ENCODE measurements around the gene GJB1. TPM values are rescaled to one million over a fixed set of nuclear protein-coding genes. Genes with fewer than 3 reads are reported as not detected.
"Not testable (repeated sequence)": the region's sequence is repeated elsewhere in the genome, so short reads cannot be mapped to it uniquely, and the experiment has no call there.

The GJB1 gene
- not detected for polyA plus RNA-seq (2013, experiment 1 of 2; ENCODE audit: insufficient read length)
- polyA plus RNA-seq (2013, experiment 2 of 2; ENCODE audit: insufficient read length): 0.26 TPM

- no peak for DNase-seq
These were observed at the start of gene GJB1 for GRCh38 chrX:71222929-71223328. Gene GJB1, plus strand, starts transcription at chrX:71223224. Its CDS starts 484 bp downstream, at chrX:71223708.

DNA sequence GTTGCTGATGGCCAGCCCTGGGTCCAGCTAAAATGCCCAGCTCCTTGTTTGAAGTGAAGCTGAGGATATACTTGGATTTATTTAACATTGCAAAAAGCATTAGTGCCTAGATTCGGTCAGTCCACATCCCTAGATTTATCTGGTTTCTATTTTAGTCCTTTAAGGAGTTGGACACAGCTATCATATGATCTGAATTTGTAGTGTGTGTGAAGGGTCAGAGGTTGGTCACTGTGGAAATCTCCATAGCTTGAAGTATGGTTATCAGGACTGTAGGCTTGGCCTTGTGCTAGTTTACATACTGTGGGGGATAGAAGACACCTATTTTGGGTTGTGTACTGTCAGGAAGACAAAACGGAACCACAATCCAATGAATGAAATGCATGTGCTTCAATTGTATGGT is 49.6 kb upstream of the GJB1 start:
- DNase-seq: no peak

- no peak for DNase-seq
These were observed 48.2 kb upstream of the GJB1 start for GRCh38 chrX:71174795-71175194.

DNA sequence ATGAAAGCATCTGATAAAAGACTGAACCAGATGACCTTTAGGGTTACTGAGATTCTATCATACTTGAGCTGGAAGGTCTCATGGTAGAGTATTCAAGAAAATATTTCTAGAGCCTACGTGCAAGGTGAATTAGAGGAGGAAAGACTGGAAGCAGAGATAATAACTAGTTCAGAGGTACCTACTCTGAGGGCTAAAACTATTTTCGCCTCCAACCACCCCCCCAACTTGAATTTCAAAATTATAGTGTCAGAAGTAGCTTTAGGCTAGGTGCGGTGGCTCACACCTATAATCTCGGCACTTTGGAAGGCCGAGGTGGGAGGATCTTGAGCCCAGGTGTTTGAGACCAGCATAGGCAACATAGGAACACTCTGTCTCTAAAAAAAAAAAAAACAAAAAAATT is 47.5 kb upstream of the GJB1 start:
- no peak for DNase-seq

GRCh38 chrX:71177327-71177726 is 45.7 kb upstream of the GJB1 start:
- peak; percentile 6 for DNase-seq

DNA sequence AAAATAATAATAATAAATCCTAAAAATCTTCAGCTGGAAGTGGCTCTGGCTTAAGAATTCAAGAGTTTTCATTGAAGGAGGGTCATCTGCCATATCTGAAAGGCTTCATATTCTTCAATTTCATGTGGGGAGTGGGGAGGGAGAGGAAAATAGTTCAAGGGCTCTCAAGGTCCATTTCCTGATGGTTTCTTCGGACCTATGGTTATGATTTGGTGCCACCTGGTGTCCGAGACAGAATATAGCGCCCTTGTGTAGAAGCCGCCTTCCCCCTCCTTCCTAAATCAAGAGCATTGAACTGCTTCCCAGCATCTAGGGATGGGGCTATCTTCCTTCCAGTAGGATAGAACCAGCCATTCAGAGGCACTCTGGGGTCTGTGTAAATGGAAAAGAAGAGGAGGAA is 44.1 kb upstream of the GJB1 start:
- DNase-seq: peak; percentile 69

GRCh38 chrX:71180579-71181265 is 42.3 kb upstream of the GJB1 start:
- DNase-seq: not testable (repeated sequence)

DNA sequence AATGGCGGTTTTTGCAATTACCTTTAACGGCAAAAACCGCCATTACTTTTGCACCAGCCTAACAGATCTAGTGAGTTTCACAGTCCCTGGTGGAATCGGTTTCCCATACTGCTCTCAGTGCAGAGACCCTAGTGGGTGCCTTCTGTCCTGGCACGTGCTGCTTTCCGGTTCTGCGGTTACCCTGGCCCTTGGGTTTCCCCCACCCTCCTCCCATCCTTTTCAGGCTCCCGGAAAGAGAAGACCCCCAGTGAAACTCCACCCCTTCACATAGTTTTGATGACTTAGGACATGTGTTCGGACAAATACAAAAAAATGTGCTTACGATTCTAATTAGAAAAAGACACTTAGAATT is 41.5 kb upstream of the GJB1 start:
- DNase-seq: no peak

- peak; percentile 97 for DNase-seq
These were observed 40.9 kb upstream of the GJB1 start for GRCh38 chrX:71181910-71182799.

- no peak for DNase-seq
These were observed 40.2 kb upstream of the GJB1 start for GRCh38 chrX:71182871-71183270.

GRCh38 chrX:71183341-71183740 is 39.7 kb upstream of the GJB1 start:
- no peak for DNase-seq

GRCh38 chrX:71184092-71184491 is 38.9 kb upstream of the GJB1 start:
- no peak for DNase-seq

GRCh38 chrX:71184803-71185495 is 38.1 kb upstream of the GJB1 start:
- DNase-seq: no peak

GRCh38 chrX:71191248-71191647 is 31.8 kb upstream of the GJB1 start:
- DNase-seq: no peak

DNA sequence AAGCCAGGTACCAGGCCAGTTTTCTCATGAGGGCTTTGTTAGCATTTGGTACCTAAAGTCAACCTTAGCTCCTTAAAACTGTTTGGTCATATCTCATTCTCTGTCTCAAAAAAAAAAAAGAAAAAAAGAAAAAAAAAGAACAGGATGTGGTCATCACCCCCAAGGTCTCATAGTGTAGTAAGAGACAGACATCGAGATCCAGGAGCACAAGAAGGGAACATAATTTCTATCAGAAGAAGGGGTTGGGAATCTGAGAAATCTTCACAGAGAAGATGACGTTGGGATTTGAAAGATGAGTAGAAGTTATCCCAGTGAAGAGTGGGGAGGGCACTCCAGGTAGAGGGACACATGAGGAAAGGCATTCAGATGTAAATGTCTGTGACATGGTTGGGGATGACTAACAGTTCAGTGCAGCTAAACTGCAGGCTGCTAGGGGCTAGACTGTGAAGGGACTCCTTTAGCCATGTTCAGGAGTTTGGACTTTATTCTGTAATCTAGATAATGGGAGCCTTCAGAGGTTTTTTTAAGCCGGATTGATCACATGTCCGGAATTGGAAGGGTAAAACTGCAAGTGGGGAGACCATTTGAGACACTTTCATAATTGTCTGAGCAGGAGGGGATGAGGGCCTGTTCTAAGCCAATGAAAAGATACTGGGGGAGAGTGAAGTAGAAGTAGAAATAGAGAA is 26.9 kb upstream of the GJB1 start:
- DNase-seq: no peak

DNA sequence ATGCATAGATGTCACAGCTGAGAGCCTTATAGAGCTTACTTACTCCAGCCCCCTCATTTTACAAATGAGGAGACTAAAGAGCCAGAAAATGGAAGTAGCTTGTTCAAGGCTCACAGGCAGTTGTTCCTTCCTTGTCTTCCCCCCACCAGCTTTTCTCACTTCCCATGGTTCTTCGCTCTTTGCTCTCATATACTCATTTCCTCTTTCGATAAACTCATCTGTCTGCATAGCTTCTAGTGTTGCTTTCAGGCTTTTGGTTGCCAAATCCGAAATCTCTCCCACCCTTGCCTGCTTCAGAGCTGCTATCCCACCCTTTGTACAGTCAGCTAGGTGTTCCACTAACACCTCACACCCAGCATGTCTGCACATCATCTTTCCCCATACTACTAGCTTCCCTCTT is 25.0 kb upstream of the GJB1 start:
- DNase-seq: no peak

DNA sequence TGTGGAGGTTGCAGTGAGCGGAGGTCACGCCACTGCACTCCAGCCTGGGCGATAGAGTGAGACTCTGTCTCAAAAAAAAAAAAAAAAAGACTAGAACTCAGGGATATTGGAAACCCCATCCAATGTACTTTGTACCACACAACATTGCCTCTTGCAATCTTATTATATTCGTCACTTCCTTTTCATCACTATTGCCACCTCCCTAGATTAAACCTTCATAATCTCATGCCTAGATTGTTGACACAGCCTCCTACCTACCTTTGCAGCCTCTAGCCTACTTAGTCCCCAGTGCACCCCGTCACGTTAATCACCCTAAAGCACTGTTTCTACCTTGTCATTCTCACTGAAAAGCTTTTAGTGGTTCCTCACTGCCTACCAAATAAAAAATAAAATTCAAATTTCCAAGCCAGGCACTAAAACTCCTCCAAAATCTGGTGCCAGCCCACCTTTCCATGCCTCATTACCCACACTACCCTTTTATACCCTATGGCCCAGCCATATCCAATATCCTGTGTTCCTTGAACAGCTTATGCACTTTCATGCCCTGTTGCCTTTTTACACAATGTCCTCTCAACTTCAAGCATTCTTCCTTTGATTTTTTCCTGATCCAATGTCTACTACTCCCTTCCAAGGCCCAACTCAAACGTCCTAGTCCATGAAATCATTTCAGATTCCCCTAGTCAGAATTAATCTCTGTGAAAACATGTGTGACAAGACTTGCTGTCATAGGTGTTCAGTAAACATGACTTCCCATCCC is 23.6 kb upstream of the GJB1 start:
- no peak for DNase-seq

GRCh38 chrX:71210816-71211215 is 12.2 kb upstream of the GJB1 start:
- peak; percentile 48 for DNase-seq

GRCh38 chrX:71212536-71212935 is 10.5 kb upstream of the GJB1 start:
- DNase-seq: no peak

- no peak for DNase-seq
These were observed 8.9 kb upstream of the GJB1 start for GRCh38 chrX:71214152-71214551.

- no peak for DNase-seq
These were observed 8.3 kb upstream of the GJB1 start for GRCh38 chrX:71214604-71215337.
